Lower lobe of right lung (tissue), 2 donors: ENCODE results near the gene GRIN2C. TPM values are rescaled to one million over a fixed set of nuclear protein-coding genes. Genes with fewer than 3 reads are reported as not detected.
A peak's percentile ranks its signal among the peaks of the same experiment; 100 is the strongest.
"Not testable (repeated sequence)": the region's sequence is repeated elsewhere in the genome, so short reads cannot be mapped to it uniquely, and the experiment has no call there.

Experiments used
- ATAC-seq, 2 donors: fragments of 200-7000 bp; cut with Tn5 transposase; one replicate each; pipeline ENCODE4 v1.9.1; 2020 to 2022; ENCODE audit warnings: mild to moderate bottlenecking in 2 of 2, moderate library complexity in 2 of 2
- DNase-seq: peaks from one replicate; pipeline ENCODE4 v3.0.0-alpha.2; 2020
- H3K27ac ChIP-seq: fragments of 200-600 bp; one replicate; pipeline ENCODE4 v1.8.0; 2022
- H3K27me3 ChIP-seq: fragments of 200-600 bp; one replicate; pipeline ENCODE4 v1.8.0; 2022; ENCODE audit warnings: low read depth
- H3K36me3 ChIP-seq: fragments of 200-600 bp; one replicate; pipeline ENCODE4 v1.8.0; 2022; ENCODE audit warnings: mild to moderate bottlenecking
- H3K4me1 ChIP-seq: fragments of 200-600 bp; one replicate; pipeline ENCODE4 v1.8.0; 2022
- H3K4me3 ChIP-seq: fragments of 200-600 bp; one replicate; pipeline ENCODE4 v1.8.0; 2022; ENCODE audit warnings: mild to moderate bottlenecking
- H3K9me3 ChIP-seq: fragments of 200-600 bp; one replicate; pipeline ENCODE4 v1.8.0; 2022
- intact Hi-C: fragments of 100-400 bp; cut with DNase I; formaldehyde crosslinking; loops from one replicate; pipeline ENCODE4 v1.11.0; 2022
- total RNA-seq: library from RNA; stranded (reverse); fragmentation: NEBNext Ultra II Directional; extraction: Animal tissue kit (Norgen Biotek cat#: 25700); gene quantifications from one replicate; pipeline ENCODE4 v1.2.1, GENCODE V29; 2021
- TF ChIP-seq, protein P1 (sequence below): fragments of 200-600 bp; IDR thresholded peaks from one replicate; pipeline ENCODE4 v1.8.0; 2022; ENCODE audit warnings: antibody characterized with exemption, mild to moderate bottlenecking
- donor health status: DM: no; HTN: yes; CAD: no; lungs with severe emphysema.

Gene GRIN2C
- total RNA-seq, 1 donor from 2014 or later, result 0.83 TPM

DNA sequence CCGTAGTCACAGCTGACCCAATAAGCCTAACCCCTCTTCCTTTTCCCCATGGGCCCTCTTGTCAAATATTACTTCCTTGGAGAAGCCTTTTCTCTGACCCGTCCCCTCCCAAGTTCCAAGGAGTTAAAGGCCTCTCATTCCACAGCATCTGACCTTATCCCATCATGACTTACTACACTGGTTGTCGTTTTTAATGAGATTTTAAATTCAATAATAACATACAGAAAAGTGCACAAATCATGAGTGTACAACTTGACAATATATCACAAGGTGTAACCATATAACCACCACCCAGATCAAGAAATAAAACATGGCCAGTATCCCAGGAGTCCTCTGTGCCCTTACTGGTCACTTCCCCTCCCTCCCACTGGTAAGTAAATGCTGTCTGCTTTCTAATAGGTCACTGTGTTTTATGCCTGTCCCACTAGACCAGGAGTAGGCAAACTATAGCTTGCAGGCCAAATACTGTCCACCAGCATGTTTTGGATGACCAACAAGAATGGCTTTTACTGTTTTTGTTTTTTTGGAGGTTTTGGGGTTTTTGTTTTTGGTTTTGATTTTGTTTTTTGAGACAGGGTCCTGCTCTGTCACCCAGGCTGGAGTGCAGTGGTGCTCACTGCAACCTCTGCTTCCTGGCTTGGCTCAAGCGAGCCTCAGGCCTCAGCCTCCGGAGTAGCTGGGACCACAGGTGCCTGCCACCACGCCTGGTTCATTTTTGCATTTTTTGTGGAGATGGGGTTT is 14.4 kb upstream of the GRIN2C start:
- Histone ChIP-seq H3K27me3 (peaks cover 3% of the 10 kb centered on the region), H3K9me3 (no peaks in the 10 kb centered on the region), H3K4me1 (peaks cover 14% of the 10 kb centered on the region), H3K4me3 (peak overlapping the region; percentile 67), H3K27ac (peak overlapping the region; percentile 94), H3K36me3 (no peaks in the 10 kb centered on the region)
- DNase-seq (no peak), ATAC-seq (no peak)
- TF ChIP-seq, protein P1, sequence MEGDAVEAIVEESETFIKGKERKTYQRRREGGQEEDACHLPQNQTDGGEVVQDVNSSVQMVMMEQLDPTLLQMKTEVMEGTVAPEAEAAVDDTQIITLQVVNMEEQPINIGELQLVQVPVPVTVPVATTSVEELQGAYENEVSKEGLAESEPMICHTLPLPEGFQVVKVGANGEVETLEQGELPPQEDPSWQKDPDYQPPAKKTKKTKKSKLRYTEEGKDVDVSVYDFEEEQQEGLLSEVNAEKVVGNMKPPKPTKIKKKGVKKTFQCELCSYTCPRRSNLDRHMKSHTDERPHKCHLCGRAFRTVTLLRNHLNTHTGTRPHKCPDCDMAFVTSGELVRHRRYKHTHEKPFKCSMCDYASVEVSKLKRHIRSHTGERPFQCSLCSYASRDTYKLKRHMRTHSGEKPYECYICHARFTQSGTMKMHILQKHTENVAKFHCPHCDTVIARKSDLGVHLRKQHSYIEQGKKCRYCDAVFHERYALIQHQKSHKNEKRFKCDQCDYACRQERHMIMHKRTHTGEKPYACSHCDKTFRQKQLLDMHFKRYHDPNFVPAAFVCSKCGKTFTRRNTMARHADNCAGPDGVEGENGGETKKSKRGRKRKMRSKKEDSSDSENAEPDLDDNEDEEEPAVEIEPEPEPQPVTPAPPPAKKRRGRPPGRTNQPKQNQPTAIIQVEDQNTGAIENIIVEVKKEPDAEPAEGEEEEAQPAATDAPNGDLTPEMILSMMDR, result no peak
- intact Hi-C loops, result no loop called here

DNA sequence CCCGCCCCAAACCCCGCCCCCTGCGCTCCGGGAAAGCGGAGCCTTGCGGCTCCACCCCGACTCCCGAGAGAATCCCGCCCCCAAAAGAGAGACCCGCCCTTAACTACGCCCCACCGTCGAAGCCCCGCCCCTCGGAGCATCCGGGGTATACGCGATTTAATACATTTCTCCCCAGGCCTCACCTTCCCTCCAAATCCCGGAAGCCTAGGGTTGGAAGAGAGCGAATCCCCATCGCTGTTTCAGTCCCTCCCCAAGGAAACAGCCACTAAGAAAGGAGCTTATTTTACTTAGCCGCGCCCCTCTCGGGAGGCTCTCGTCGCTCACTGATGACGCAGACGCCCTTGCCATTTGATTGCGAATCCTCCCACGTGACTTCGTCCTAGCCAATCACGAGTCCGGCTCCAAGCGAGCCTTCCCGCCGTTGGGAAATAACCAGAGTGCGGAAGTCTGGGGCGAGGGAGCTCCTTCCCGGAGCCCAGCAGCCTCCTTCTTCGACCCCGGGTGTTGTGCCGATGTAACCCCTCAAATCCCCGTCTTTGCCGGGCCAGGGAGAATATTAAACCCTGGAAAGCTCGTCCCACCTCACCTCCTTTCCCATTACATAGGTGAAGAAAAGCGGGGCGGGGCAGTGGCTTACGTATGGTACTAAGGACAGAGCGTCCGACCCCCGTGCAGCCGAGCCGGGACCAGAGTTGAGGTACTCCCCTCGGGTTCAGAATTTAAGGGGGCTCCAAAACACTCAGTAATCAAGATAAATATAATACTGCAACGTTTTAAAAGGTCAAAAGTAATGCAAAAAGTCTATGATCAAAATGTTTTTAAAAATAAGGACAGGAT is 13.6 kb upstream of the GRIN2C start:
- H3K4me1 ChIP-seq, result peaks cover 14% of the 10 kb centered on the region
- H3K27ac ChIP-seq, result peak overlapping the region; percentile 94
- TF ChIP-seq, protein P1, result no peak
- peak; percentile 99 for DNase-seq
- ATAC-seq, result peak; percentile 97 to 98
- H3K27me3 ChIP-seq, result peaks cover 3% of the 10 kb centered on the region
- H3K4me3 ChIP-seq, result peak overlapping the region; percentile 67
- intact Hi-C loops, result no loop called here
- H3K9me3 ChIP-seq, result no peaks in the 10 kb centered on the region
- no peaks in the 10 kb centered on the region for H3K36me3 ChIP-seq

DNA sequence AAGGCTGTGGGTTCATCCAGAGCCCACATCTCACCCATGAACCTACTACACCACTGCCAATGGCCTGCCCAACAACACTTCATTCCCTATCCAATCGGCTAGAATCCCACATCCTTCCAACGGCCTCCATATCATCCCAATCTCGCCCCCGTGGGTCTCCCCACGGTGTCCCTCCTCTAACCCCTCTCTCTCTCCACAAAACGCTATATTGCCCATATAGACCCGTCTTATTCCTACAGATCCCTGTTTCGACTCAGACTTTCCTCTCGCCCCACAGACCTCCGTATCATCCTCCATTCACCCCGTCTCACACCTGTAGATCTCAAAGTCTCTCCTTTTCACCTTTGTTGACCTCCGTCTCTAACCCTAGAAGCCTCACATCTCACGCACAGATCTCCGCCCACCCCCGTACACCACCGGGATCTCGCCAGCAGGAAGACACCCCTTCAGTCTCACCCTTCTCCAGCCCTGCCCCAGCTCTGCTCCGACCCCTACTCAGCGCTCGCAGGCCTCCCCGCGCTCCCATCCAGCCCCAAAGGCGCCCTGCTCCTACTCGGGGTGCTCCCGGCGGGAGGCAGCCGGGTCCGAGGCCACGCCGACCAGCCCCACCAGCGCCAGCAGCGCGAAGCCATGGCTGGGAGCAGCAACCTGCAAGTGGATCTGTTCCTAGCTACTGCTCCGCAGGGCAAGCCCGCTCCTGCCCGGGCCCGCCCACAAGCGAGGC is 12.8 kb upstream of the GRIN2C start, which contains the start of gene FDXR:
FDXR (minus strand) TSS at position 682 of the 724 bp plus-strand sequence; CDS start at position 632, 50 bp downstream.
- TF ChIP-seq, protein P1, result no peak
- peaks cover 14% of the 10 kb centered on the region for H3K4me1 ChIP-seq
- peak; percentile 40 to 41 for ATAC-seq
- no peaks in the 10 kb centered on the region for H3K27me3 ChIP-seq
- intact Hi-C loops, result no loop called here
- no peaks in the 10 kb centered on the region for H3K36me3 ChIP-seq
- peak within 1 kb of the TSS; percentile 67 for H3K4me3 ChIP-seq
- H3K9me3 ChIP-seq, result no peaks in the 10 kb centered on the region
- no peak for DNase-seq
- H3K27ac ChIP-seq, result peak within 1 kb of the TSS; percentile 94

DNA sequence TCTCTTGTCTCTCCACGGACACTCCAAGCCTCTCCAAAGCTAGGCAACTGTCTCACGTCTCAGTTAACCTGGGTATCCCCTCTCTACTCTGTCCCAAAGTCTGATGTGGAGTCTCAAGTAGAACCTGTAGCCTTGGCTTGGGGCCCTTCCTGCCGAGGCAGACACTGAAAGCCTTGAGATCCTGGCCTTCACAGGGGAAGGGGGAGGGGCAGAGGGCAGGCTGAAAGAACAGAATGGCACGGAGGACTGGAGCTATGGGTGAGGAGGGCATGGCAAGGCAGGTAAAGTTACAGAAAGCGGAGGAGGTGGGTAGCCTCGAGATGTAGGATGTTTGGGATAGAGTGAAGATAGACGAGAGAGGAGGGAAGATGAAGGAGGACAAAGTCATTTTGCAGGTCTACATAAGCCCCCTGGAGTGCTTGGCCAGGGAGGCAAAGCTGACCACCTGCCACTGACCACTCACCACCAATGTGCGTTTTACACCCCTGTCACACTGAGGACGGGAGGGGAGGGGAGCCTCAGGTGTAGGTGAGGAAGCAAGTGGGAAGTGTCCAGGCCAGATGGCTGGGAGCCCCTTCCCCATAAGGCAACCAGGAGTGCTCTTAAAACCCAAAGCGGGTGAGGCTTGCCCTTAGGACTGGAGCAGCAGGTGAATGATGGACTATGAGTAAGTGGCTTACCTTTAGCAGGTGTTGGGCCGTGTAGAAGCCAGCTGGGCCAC is 11.8 kb upstream of the GRIN2C start:
- TF ChIP-seq, protein P1, result no peak
- H3K36me3 ChIP-seq, result no peaks in the 10 kb centered on the region
- H3K4me3 ChIP-seq, result peak overlapping the region; percentile 67
- no peaks in the 10 kb centered on the region for H3K27me3 ChIP-seq
- DNase-seq, result no peak
- intact Hi-C loops, result no loop called here
- H3K4me1 ChIP-seq, result peaks cover 14% of the 10 kb centered on the region
- ATAC-seq, result no peak
- H3K27ac ChIP-seq, result no peak overlapping the region
- no peaks in the 10 kb centered on the region for H3K9me3 ChIP-seq

DNA sequence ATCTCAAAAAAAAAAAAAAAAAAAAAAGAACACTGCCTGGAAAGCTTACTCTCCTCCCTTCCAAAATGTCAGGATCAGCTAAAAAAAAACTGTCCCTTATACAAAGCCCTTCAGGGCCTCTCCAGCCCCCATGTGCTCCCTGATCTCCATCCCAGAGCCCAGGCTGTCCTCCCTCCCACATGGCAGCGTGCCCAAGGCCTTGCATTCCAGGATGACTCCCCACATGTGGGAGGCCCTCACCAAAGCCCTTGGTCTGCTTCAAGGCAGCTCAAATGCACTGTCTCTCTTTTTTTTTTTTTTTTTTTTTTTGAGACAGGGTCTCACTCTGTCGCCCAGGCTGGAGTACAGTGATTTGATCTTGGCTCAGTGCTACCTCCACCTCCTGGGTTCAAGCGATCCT is 10.8 kb upstream of the GRIN2C start:
- H3K27me3 ChIP-seq, result no peaks in the 10 kb centered on the region
- no peaks in the 10 kb centered on the region for H3K36me3 ChIP-seq
- TF ChIP-seq, protein P1, result no peak
- no peak overlapping the region for H3K4me3 ChIP-seq
- ATAC-seq (no peak), DNase-seq (no peak)
- no peak overlapping the region for H3K27ac ChIP-seq
- intact Hi-C loops, result no loop called here
- H3K9me3 ChIP-seq, result no peaks in the 10 kb centered on the region
- H3K4me1 ChIP-seq, result peaks cover 14% of the 10 kb centered on the region

DNA sequence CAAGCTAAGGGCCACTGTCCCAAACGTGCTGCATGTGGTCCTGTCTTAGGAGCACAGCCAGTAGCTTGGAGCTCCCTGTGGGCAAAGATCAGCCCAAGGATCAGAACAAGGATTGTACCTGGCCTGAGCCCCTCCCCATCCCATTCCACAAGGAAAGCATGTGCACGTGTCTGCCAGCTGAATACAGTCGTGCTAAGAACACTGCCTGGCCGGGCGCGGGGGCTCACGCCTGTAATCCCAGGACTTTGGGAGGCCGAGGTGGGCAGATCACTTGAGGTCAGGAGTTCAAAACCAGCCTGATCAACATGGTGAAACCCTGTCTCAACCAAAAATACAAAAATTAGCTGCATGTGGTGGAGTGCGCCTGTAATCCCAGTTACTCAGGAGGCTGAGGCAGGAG is 10.3 kb upstream of the GRIN2C start:
- H3K36me3 ChIP-seq, H3K27me3 ChIP-seq, H3K27ac ChIP-seq, DNase-seq, intact Hi-C loops, H3K9me3 ChIP-seq, ATAC-seq, H3K4me3 ChIP-seq: not testable (repeated sequence)
- peaks cover 14% of the 10 kb centered on the region for H3K4me1 ChIP-seq
